ENCODE data around the gene ATP5PB. TPM values are rescaled to one million over a fixed set of nuclear protein-coding genes. Genes with fewer than 3 reads are reported as not detected.

The ATP5PB gene
- polyA plus RNA-seq, 3 donors: 112 to 597 (median 557) TPM

- Mint-ChIP-seq H3K27me3 (ENCODE audit: low read depth in 3 of 3) (peaks cover 0 to 2% (median 0%) of the 10 kb centered on the region in 3 donors), H3K36me3 (peaks cover 77 to 85% of the 10 kb centered on the region in 2 donors), H3K27ac (peak overlapping the region in 2 of 7 donors; percentile 41 to 72), H3K4me1 (peaks cover 27% of the 10 kb centered on the region), H3K4me3 (no peak overlapping the region), H3K9me3 (no peaks in the 10 kb centered on the region)
- H3K4me3 ChIP-seq (replicated peaks in 1 of 3; ENCODE audit: low read depth in 2 of 3, low read length in 3 of 3): no peak overlapping the region
- peaks cover 37% of the 10 kb centered on the region for H4K20me1 ChIP-seq (ENCODE audit: insufficient read depth, low read length)
- intact Hi-C loops (cut with micrococcal nuclease): loop anchor here in 1 of 2 donors (10.0 kb wide), 1 partner anchor 50 kb away; the partner anchor contains the start of genes ADORA3 and TMIGD3
- peaks cover 61% of the 10 kb centered on the region for H3K79me2 ChIP-seq (ENCODE audit: insufficient read depth, low read length)
- H3K9ac ChIP-seq (ENCODE audit: insufficient read depth, low read length, poor library complexity, severe bottlenecking): no peak overlapping the region
- H3K27me3 ChIP-seq (ENCODE audit: control insufficient read depth in 2 of 2, insufficient read depth in 2 of 2, low read length in 2 of 2): no peaks in the 10 kb centered on the region
- no CpG with 5 or more reads among the region's 5 CpGs for WGBS (ENCODE audit: insufficient coverage)
- H3K9me3 ChIP-seq (replicated peaks in 1 of 2; ENCODE audit: control insufficient read depth in 1 of 2, insufficient read depth in 1 of 2, low read length in 2 of 2): no peaks in the 10 kb centered on the region
- no peak overlapping the region for H3K4me2 ChIP-seq (replicated peaks; ENCODE audit: extremely low read depth, low read length, poor library complexity, severe bottlenecking)
- peaks cover 65 to 94% of the 10 kb centered on the region in 2 donors for H3K36me3 ChIP-seq (replicated peaks in 1 of 2; ENCODE audit: control insufficient read depth in 1 of 2, insufficient read depth in 2 of 2, low read length in 2 of 2)
- no peak for DNase-seq
- no peak overlapping the region for H2AFZ ChIP-seq (ENCODE audit: insufficient read depth, low read depth, low read length, poor library complexity, severe bottlenecking)
- no peak overlapping the region for H3K27ac ChIP-seq (ENCODE audit: low read depth in 1 of 2, low read length in 2 of 2)
- TF ChIP-seq CTCF (IDR thresholded peaks at IDR 0.05): no peak
- peaks cover 8 to 19% of the 10 kb centered on the region in 2 donors for H3K4me1 ChIP-seq (ENCODE audit: control insufficient read depth in 1 of 2, insufficient read depth in 2 of 2, low read length in 2 of 2)
Measured at GRCh38 chr1:111454859-111455641, 5.8 kb downstream of the ATP5PB start.

GRCh38 chr1:111455642-111456031 is 6.4 kb downstream of the ATP5PB start:
- Mint-ChIP-seq H3K27ac (no peak overlapping the region), H3K27me3 (ENCODE audit: low read depth in 3 of 3) (peaks cover 0 to 2% (median 0%) of the 10 kb centered on the region in 3 donors), H3K36me3 (peaks cover 79 to 89% of the 10 kb centered on the region in 2 donors), H3K4me3 (no peak overlapping the region), H3K4me1 (peaks cover 22% of the 10 kb centered on the region), H3K9me3 (no peaks in the 10 kb centered on the region)
- intact Hi-C loops (cut with micrococcal nuclease): loop anchor here in 1 of 2 donors (10.0 kb wide), 1 partner anchor 49 kb away; the partner anchor contains the start of genes ADORA3 and TMIGD3
- Histone ChIP-seq H4K20me1 (ENCODE audit: insufficient read depth, low read length) (peaks cover 37% of the 10 kb centered on the region), H3K27me3 (ENCODE audit: control insufficient read depth in 2 of 2, insufficient read depth in 2 of 2, low read length in 2 of 2) (no peaks in the 10 kb centered on the region), H3K4me2 (replicated peaks; ENCODE audit: extremely low read depth, low read length, poor library complexity, severe bottlenecking) (no peak overlapping the region), H3K36me3 (replicated peaks in 1 of 2; ENCODE audit: control insufficient read depth in 1 of 2, insufficient read depth in 2 of 2, low read length in 2 of 2) (peaks cover 71 to 97% of the 10 kb centered on the region in 2 donors), H3K27ac (ENCODE audit: low read depth in 1 of 2, low read length in 2 of 2) (no peak overlapping the region), H3K4me3 (replicated peaks in 1 of 3; ENCODE audit: low read depth in 2 of 3, low read length in 3 of 3) (no peak overlapping the region), H2AFZ (ENCODE audit: insufficient read depth, low read depth, low read length, poor library complexity, severe bottlenecking) (no peak overlapping the region), H3K79me2 (ENCODE audit: insufficient read depth, low read length) (peaks cover 55% of the 10 kb centered on the region), H3K9ac (ENCODE audit: insufficient read depth, low read length, poor library complexity, severe bottlenecking) (no peak overlapping the region), H3K9me3 (replicated peaks in 1 of 2; ENCODE audit: control insufficient read depth in 1 of 2, insufficient read depth in 1 of 2, low read length in 2 of 2) (no peaks in the 10 kb centered on the region), H3K4me1 (ENCODE audit: control insufficient read depth in 1 of 2, insufficient read depth in 2 of 2, low read length in 2 of 2) (peaks cover 4 to 14% of the 10 kb centered on the region in 2 donors)
- TF ChIP-seq CTCF (IDR thresholded peaks at IDR 0.05): no peak
- DNase-seq: no peak
- WGBS (ENCODE audit: insufficient coverage): no CpG with 5 or more reads among the region's 3 CpGs

All from CD14-positive monocyte (primary cell).